Neural progenitor cell (in vitro differentiated cells): ENCODE data around the gene SBF1. TPM values are rescaled to one million over a fixed set of nuclear protein-coding genes. Genes with fewer than 3 reads are reported as not detected.
"Not testable (repeated sequence)": the region's sequence is repeated elsewhere in the genome, so short reads cannot be mapped to it uniquely, and the experiment has no call there.

Experiments
- DNase-seq: peaks from one replicate; pipeline ENCODE4 v3.0.0-alpha.2; 2016; ENCODE audit warnings: low spot score
- H2AFZ ChIP-seq: fragments of 200-600 bp; sonication (generic); replicated peaks from 2 replicates; pipeline ENCODE4 v1.6.1; 2016; ENCODE audit warnings: antibody characterized with exemption
- H3F3A ChIP-seq: fragments of 200-600 bp; sonication (generic); 2 replicates; pipeline ENCODE4 v1.6.1; 2016; ENCODE audit warnings: antibody characterized with exemption, low read depth
- H3K27ac ChIP-seq: fragments of 200-600 bp; sonication (generic); 2 replicates; pipeline ENCODE4 v1.5.1; 2016; ENCODE audit warnings: mild to moderate bottlenecking
- H3K27me3 ChIP-seq: fragments of 200-600 bp; sonication (generic); 2 replicates; pipeline ENCODE4 v1.6.1; 2016; ENCODE audit warnings: mild to moderate bottlenecking, moderate library complexity
- H3K36me3 ChIP-seq: fragments of 200-600 bp; sonication (generic); 2 replicates; pipeline ENCODE4 v1.5.1; 2016
- H3K4me1 ChIP-seq: fragments of 200-600 bp; sonication (generic); 2 replicates; pipeline ENCODE4 v1.6.1; 2016; ENCODE audit warnings: mixed run types
- H3K4me2 ChIP-seq: fragments of 200-600 bp; sonication (generic); 2 replicates; pipeline ENCODE4 v1.6.1; 2016
- H3K4me3 ChIP-seq: fragments of 200-600 bp; sonication (generic); 2 replicates; pipeline ENCODE4 v1.5.1; 2016
- H3K79me2 ChIP-seq: fragments of 200-600 bp; sonication (generic); 2 replicates; pipeline ENCODE4 v1.6.1; 2016; ENCODE audit warnings: low read depth
- H3K9ac ChIP-seq: fragments of 200-600 bp; sonication (generic); 2 replicates; pipeline ENCODE4 v1.6.1; 2016
- H3K9me3 ChIP-seq: fragments of 200-600 bp; sonication (generic); 2 replicates; pipeline ENCODE4 v1.5.1; 2016; ENCODE audit warnings: low read depth
- H4K20me1 ChIP-seq: fragments of 200-600 bp; sonication (generic); 2 replicates; pipeline ENCODE4 v1.6.1; 2016; ENCODE audit warnings: low read depth
- H3K27ac Mint-ChIP-seq: 3 replicates; pipeline ENCODE4 v1.8.0; 2021; ENCODE audit warnings: mixed read lengths
- H3K27me3 Mint-ChIP-seq: 2 replicates; pipeline ENCODE4 v1.8.0; 2022; ENCODE audit warnings: low read depth, mild to moderate bottlenecking, inconsistent platforms, moderate library complexity, mixed read lengths; ENCODE audit not compliant: insufficient read depth
- H3K36me3 Mint-ChIP-seq: 3 replicates; pipeline ENCODE4 v1.8.0; 2021; ENCODE audit warnings: mixed read lengths
- H3K4me1 Mint-ChIP-seq: 3 replicates; pipeline ENCODE4 v1.8.0; 2021; ENCODE audit warnings: mixed read lengths
- H3K4me3 Mint-ChIP-seq: 3 replicates; pipeline ENCODE4 v1.8.0; 2021; ENCODE audit warnings: mild to moderate bottlenecking, moderate library complexity, mixed read lengths
- H3K9me3 Mint-ChIP-seq: 3 replicates; pipeline ENCODE4 v1.8.0; 2020; ENCODE audit warnings: mixed read lengths
- CTCF ChIP-seq: fragments of 200-600 bp; sonication (generic); IDR thresholded peaks from 2 replicates; pipeline ENCODE4 v1.5.1; 2017; ENCODE audit warnings: antibody characterized with exemption, mild to moderate bottlenecking
- EZH2 ChIP-seq: fragments of 200-600 bp; sonication (generic); IDR thresholded peaks from 2 replicates; pipeline ENCODE4 v1.6.1; 2017; ENCODE audit warnings: antibody characterized with exemption, mild to moderate bottlenecking, moderate library complexity
- EZH2phosphoT487 ChIP-seq: fragments of 200-600 bp; sonication (generic); IDR thresholded peaks from 2 replicates; pipeline ENCODE4 v1.6.1; 2017; ENCODE audit warnings: antibody characterized with exemption
- total RNA-seq: library from RNA; depleted of rRNA; stranded (reverse); fragments of >200 nt; gene quantifications from 2 replicates; pipeline ENCODE4 v1.2.3, GENCODE V29; 2015; ENCODE audit warnings: low replicate concordance

Gene SBF1
- total RNA-seq, 1 donor from 2014 or later: 25.8 TPM

DNA sequence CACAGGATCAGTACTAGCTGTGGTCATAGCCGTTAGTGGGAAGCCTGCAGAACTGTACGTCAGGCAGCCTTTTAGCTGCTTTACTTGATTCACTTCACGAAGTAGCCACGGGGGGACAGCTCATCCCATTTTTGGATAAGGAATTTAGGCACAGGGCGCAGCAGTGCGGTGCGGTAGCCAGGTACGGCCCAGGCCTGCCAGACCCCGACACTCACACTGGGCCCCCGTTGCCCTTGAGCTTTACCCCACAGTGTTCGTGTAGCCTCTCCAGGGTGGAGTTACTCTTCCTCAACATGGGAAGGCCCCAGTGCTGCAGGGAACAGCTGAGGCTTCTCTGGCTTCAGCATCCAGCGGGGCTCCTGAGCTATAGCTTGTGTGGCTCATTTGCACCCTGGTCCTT is 59.4 kb downstream of the SBF1 start:
- no peak overlapping the region for H2AFZ ChIP-seq
- H4K20me1 ChIP-seq: peaks cover 5% of the 10 kb centered on the region
- Mint-ChIP-seq H3K9me3 (no peaks in the 10 kb centered on the region), H3K27me3 (peaks cover 4% of the 10 kb centered on the region), H3K27ac (no peak overlapping the region), H3K36me3 (peaks cover 21% of the 10 kb centered on the region), H3K4me1 (no peaks in the 10 kb centered on the region), H3K4me3 (no peak overlapping the region)
- H3K4me3 ChIP-seq: no peak overlapping the region
- H3K9me3 ChIP-seq: no peaks in the 10 kb centered on the region
- H3K4me2 ChIP-seq: no peak overlapping the region
- no peak for DNase-seq
- H3K27me3 ChIP-seq: no peaks in the 10 kb centered on the region
- H3K36me3 ChIP-seq: no peaks in the 10 kb centered on the region
- no peaks in the 10 kb centered on the region for H3F3A ChIP-seq
- H3K4me1 ChIP-seq: no peaks in the 10 kb centered on the region
- H3K79me2 ChIP-seq: no peaks in the 10 kb centered on the region
- no peak overlapping the region for H3K9ac ChIP-seq
- H3K27ac ChIP-seq: no peak overlapping the region
- TF ChIP-seq CTCF: no peak
- no peak for TF ChIP-seq EZH2
- TF ChIP-seq EZH2phosphoT487: no peak

- H3K27ac ChIP-seq: no peak overlapping the region
- no peaks in the 10 kb centered on the region for H3K4me1 ChIP-seq
- H3K4me2 ChIP-seq: no peak overlapping the region
- DNase-seq: no peak
- Mint-ChIP-seq H3K9me3 (no peaks in the 10 kb centered on the region), H3K36me3 (peaks cover 17% of the 10 kb centered on the region), H3K4me1 (no peaks in the 10 kb centered on the region), H3K27ac (no peak overlapping the region), H3K27me3 (peaks cover 6% of the 10 kb centered on the region), H3K4me3 (no peak overlapping the region)
- no peak overlapping the region for H2AFZ ChIP-seq
- no peaks in the 10 kb centered on the region for H3F3A ChIP-seq
- no peaks in the 10 kb centered on the region for H3K79me2 ChIP-seq
- no peaks in the 10 kb centered on the region for H3K9me3 ChIP-seq
- no peak overlapping the region for H3K4me3 ChIP-seq
- H3K9ac ChIP-seq: no peak overlapping the region
- TF ChIP-seq EZH2 (no peak), EZH2phosphoT487 (no peak), CTCF (no peak)
- no peaks in the 10 kb centered on the region for H3K27me3 ChIP-seq
- no peaks in the 10 kb centered on the region for H3K36me3 ChIP-seq
- H4K20me1 ChIP-seq: peaks cover 5% of the 10 kb centered on the region
These were observed 60.2 kb downstream of the SBF1 start for GRCh38 chr22:50414476-50415248.

GRCh38 chr22:50408954-50409353 is 65.9 kb downstream of the SBF1 start:
- DNase-seq, H3K36me3 ChIP-seq: not testable (repeated sequence)

GRCh38 chr22:50408311-50408710 is 66.5 kb downstream of the SBF1 start:
- H3K9me3 Mint-ChIP-seq: no peaks in the 10 kb centered on the region
- TF ChIP-seq EZH2phosphoT487: no peak
- TF ChIP-seq EZH2: no peak
- TF ChIP-seq CTCF: no peak
- Histone ChIP-seq H3K9me3 (no peaks in the 10 kb centered on the region), H3K27me3 (no peaks in the 10 kb centered on the region), H2AFZ (no peak overlapping the region), H3K4me3 (no peak overlapping the region), H3F3A (no peaks in the 10 kb centered on the region), H4K20me1 (no peaks in the 10 kb centered on the region), H3K36me3 (no peaks in the 10 kb centered on the region), H3K9ac (no peak overlapping the region), H3K27ac (no peak overlapping the region), H3K4me2 (no peak overlapping the region), H3K79me2 (no peaks in the 10 kb centered on the region), H3K4me1 (no peaks in the 10 kb centered on the region)
- DNase-seq: no peak
- no peak overlapping the region for H3K27ac Mint-ChIP-seq
- no peak overlapping the region for H3K4me3 Mint-ChIP-seq
- peaks cover 2% of the 10 kb centered on the region for H3K27me3 Mint-ChIP-seq
- H3K36me3 Mint-ChIP-seq: peaks cover 7% of the 10 kb centered on the region
- no peaks in the 10 kb centered on the region for H3K4me1 Mint-ChIP-seq

More at GRCh38 chr22:50408954-50409353, 65.9 kb downstream of the SBF1 start:
- not testable (repeated sequence) for H3K27ac ChIP-seq, H3K4me2 ChIP-seq, H3K9me3 ChIP-seq, H3K9ac ChIP-seq, H3K27ac Mint-ChIP-seq, H3K4me1 ChIP-seq, H3K27me3 Mint-ChIP-seq, H2AFZ ChIP-seq, H3K4me1 Mint-ChIP-seq, H3K4me3 ChIP-seq, H3K9me3 Mint-ChIP-seq, H3K36me3 Mint-ChIP-seq, H3F3A ChIP-seq, H3K27me3 ChIP-seq, H3K79me2 ChIP-seq, H4K20me1 ChIP-seq, H3K4me3 Mint-ChIP-seq
